ENCODE measurements around the gene SARDH.
"Not testable (repeated sequence)": the region's sequence is repeated elsewhere in the genome, so short reads cannot be mapped to it uniquely, and the experiment has no call there.

Gene SARDH

DNA sequence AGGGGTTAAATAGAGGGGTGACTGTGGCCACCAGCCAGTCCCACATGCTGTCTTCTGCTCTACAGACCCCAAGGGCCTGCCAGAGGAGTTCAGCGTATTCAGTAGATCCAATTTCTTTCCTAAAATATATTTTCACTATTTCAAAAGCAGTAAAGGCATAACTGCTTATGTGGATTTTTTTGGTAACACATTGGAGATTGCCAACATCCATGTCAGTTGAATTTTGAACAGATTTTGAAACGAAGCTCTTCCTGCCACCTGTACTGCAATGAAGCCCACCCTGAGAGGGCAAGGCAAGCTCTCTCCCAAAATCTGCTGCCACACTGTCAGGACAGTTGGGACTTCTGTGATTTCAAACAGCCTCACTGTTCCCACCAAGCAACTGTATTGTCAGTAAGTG, 37.1 kb upstream of the SARDH start:
- DNase-seq = no peak

DNA sequence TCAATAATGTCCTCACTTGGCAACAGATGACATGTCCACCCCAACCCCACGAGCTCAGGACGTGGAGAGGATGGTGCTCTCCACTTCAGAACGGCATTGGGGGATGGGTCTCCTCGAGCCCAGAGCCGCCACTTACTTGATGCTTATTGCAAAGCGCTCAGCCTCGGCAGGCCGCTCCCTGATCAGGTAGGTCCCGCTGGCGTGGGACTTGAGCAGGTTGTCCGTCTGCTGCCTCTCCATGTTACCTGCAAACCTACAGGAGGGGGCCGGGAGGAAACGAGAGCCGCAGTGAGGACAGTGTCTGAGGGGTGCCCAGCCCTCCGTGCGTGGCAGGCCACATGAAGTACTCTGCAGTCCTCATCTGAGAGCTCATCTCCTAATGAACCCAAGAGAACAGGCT, 36.6 kb upstream of the SARDH start:
- no peak for DNase-seq

- DNase-seq = no peak
Observed at GRCh38 chr9:133773889-133774655, 35.9 kb upstream of the SARDH start.

DNA sequence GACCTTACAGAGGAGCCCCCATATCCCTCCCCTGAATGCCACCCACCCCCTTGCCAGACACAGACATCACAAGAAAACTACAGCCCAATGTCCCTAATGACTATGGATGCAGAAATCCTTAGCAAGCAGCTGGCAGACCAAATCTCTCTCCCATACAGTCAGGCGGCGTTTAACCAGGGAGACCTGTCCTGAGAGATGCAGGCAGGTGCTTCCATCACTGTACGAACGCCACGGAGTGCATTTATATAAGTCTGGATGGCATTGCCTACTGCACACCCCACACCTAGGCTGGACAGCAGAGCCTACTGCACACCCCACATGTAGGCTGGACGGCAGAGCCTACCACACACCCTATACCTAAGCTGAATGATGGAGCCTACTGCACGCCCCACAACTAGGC, 34.4 kb upstream of the SARDH start:
- DNase-seq = no peak

DNA sequence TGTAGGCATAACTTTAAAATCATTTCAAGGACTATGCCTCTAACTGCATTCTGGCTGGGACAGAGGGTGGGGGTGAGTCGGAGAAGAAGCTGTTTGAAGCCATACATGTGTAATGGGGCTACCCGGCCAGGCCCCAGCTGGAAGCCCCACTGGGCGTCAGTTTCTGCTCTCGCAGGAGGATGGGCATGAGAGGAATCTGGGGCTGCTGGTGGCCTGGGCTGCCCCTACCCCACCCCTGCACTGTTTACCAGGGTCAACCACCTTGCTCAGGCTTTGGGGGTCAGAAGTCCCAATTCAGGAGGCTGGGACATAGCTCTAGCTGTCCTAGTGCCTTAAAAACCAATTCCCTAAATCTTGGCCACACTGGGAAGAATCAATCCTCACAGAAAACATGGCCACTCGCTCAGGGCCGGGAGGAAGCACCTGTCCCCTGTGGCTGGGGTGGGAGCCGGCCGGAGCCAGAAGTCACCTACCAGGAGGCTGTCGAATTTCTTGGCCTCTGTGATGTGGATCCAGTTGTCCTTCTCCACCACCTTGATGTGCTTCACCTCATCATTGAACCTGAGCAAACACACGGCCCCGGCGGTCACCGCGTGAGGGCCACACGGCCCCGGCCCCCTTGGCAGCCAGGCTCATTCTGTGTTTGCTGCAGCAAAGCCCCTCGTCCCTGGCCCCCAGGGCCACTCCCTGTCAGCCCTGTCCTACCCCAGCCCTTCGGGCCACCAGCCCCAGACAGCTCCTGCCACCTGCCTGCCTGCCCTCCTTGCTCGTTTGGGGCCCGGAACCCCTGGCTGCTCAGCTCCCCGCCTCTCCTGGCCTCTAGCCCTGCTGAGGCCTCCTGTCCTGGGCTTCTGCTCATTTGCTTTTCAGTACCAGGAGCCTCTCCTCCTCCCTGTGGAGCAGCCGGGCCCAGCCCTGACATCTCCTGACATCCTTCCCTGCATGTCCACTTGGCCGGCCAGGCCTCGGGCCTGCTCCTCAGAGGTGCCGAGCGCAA, 33.6 kb upstream of the SARDH start:
- no peak for DNase-seq

DNA sequence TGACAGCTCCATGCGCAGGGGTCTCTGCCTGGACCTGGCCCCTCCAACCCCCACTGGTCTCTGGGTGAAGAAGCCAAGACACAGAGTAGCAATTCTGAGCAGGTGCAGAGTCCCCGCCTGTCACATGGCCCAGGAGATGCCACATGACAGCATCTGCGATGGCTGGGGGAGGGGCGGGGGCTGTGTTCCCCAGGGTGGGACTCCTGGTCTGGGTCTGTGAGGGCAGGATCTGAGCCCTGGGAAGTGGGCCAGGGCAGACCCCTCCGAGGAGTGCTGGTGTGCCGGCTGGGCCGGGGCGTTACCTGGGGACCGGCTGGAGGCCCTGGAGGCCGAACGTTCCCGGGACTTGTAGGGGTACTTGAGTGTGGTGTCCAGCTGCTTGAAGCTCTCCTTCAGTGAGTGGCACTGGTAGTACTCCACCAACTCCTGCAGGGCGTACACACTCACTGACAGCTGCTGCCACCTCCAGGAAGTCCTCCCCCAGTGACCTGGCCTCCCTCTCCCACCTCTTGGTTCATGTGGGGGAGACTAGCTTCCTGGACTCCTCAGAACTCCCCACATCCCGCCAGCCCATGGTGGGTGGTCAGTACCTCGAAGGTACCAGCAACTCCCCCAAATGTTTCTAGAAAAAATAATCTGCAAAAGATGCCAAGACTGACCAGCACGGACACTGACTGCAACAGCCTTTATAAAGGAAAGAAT, 32.1 kb upstream of the SARDH start:
- DNase-seq = no peak

DNA sequence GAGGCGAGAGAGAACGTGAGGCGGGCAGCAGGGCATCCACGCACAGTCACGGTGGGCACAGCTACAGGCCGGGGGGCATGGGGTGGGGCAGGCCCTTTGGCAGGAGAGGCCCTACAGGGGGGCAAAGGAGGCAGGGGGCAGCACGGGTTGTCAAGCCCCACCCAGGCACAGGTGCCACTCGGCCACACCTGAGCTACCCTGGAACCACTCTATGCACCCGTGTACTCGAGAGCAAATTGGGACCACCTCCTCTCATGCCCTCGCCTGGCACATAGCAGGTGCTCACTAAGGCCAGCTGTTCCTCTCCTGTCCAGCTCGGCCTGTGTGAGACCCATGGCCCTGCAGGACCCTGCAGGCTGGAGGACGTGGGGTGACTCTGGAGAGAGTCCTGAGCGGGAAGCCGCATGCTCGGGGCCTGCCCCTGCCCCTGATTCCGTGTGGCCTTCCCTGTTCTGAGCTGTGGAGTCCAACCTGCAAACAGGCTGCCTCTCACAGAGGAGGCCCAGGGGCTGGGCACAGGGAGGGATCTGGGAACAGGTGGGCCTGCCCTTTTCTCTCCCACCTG, 31.4 kb upstream of the SARDH start:
- DNase-seq = no peak

- no peak for DNase-seq
Observed at GRCh38 chr9:133768859-133769510, 30.8 kb upstream of the SARDH start.

DNA sequence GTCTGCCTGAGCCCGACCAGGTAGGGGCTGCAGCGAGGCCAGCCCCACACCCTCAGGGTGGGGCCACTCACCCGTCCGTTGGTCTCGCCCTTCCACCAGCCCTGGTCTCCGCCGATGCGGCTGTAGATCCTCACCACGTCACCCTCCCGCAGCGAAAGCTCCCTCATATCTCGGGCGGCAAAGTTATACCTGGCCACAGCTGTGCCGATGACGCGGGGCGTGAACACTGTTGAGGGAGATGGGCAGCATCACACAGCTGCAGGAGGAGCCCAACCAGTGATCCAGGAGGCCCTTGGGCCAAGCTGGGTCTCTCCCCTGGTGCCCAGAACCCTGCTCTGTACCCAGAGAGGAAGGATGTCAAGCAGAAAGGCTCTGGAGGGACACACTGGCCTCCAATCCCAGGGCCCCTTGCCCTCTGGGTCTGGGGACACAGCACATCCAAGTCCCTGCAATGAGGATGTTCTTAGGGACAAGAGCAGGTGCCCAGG, 30.3 kb upstream of the SARDH start:
- DNase-seq = no peak

- no peak for DNase-seq
Observed at GRCh38 chr9:133767625-133768024, 29.5 kb upstream of the SARDH start.

DNA sequence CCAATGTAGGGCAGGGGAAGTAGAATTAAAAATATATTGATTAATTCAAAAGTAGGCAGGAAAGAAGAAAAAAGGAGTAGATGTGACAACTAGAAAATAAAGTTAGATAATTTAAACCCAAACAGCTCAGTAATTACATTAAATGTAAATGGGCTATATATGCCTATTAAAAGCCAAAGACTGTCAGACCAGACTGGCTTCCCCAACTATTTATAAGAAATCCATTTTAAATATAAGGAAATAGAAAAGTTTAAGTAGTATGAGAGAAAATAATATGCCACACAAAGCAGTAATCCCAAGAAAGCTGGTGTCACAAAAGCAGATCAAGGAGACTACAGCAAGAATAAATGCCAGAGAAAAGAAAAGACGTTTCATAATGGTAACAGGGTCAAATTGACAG, 28.9 kb upstream of the SARDH start:
- DNase-seq = no peak

DNA sequence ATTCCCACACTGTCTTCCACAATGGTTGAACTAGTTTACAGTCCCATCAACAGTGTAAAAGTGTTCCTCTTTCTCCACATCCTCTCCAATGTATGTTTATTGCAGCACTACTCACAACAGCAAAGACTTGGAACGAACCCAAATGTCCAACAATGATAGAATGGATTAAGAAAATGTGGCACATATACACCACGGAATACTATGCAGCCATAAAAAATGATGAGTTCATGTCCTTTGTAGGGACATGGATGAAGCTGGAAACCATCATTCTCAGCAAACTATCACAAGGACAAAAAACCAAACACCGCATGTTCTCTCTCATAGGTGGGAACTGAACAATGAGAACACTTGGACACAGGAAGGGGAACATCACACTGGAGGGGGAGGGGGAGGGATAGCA, 28.1 kb upstream of the SARDH start:
- not testable (repeated sequence) for DNase-seq

DNA sequence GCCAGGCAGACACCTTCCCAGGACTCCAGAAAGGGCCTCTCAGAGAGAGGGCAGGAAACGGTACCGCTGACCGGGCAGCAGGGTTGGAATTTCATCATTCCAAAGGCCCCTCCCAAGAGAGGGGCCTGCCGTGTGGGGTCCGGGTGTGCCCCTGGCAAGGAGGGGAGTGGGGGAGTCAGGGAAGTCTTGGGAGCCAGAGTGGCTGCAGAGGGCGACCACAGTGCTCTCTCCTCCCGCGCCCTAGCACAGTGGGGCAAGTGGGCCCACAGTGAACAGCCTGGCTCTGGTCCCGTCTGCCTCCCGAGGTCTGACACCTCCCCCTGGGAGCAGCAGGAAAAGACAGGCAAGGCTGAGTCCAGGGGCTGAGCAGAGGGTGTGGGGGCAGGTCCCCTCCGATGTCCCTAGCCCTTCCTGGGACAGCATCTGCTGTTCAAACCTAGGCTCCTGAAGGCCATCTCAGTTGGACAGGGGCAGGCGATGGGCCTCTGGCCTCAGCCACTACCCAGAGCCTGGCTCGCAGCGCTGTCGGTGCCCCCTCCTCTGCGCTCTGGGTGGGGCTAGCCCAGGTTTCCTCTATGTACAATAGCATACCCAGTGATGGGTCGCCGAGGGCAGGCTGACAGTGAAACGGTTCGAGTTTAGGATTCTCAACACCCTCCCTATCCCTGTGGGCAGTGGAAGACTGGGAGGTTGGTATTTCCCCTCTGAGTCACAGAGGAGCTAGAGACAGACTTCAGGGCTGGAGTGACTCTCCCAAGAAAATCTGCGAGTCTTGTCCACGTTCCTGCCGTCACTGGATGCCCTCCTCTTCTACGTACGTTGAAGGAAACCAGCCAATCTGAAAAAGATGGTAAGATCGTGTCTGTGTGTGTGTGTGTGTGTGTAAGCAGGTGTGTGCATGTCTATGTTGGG, 25.4 kb upstream of the SARDH start:
- no peak for DNase-seq

DNA sequence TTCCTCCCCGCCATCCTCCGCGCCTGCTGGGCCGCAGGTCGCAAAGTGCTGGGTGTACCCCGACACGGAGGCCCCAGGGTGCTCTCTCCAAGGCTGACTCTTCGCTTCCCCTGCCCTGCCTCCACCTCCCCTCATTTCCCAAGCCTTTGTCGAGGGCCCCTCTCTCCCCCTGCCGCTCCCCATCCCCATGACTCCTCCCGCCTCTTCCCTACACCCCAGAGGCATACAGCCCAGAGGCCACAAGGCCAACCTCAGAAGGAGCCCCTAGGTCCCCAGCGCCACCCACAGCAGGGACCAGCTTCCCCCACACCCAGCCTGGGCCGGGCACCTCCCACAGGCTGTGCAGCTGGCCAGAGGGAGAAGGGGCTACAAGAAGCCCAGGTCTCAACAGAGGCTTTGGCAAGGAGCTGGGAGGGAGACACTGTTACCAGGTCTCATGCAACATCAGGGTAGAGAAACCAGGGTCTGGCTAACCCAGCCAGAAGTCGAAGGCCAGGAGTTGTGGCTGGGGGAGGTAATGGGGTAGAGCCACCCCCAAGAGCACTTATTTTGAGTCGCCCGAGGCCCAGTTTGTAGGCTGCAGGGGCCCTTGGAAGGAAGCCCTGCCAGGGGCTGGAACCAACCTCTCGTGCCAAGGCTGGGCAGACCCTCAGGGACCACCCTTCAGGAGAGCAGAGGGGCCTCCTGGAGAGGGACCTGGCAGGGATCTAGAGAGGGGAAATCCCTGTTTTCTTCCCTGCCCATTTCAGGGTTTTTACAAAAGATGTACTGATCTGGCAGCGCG, 24.5 kb upstream of the SARDH start:
- DNase-seq = no peak

GRCh38 chr9:133761641-133762248, 23.6 kb upstream of the SARDH start:
- DNase-seq = no peak

DNA sequence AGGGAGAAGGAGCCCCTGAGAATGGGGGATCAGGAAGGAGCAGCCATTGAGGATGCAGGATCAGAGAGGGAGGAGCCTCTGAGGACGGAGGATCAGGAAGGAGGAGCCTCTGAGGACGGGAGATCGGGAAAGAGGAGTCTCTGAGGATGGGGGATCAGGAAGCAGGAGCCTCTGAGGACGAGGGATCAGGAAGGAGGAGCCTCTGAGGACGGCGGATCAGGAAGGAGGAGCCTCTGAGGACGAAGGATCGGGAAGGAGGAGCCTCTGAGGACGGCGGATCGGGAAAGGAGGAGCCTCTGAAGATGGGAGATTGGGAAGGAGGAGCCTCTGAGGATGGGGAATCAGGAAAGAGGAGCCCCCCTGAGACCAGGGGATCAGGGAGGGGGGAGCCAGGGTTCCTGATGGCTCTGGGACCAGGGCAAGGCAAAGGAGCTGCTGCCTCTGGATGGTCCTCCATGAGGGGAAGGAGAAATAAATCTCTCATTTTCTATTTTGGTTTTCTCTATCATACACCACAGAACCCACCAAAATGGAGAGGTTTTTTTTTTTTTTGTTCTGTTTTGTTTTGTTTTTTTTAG, 22.6 kb upstream of the SARDH start:
- no peak for DNase-seq

GRCh38 chr9:133759946-133760345, 21.8 kb upstream of the SARDH start:
- DNase-seq = no peak

GRCh38 chr9:133759146-133759900, 21.2 kb upstream of the SARDH start:
- DNase-seq = no peak

GRCh38 chr9:133758228-133758627, 20.1 kb upstream of the SARDH start:
- DNase-seq = no peak

All from NCI-H2171 treated with DMSO at 0.1 percent for 48 hours (cell line).